Measurements from ENCODE around the gene IL1B. TPM values are rescaled to one million over a fixed set of nuclear protein-coding genes. Genes with fewer than 3 reads are reported as not detected.
"Not testable (repeated sequence)": the region's sequence is repeated elsewhere in the genome, so short reads cannot be mapped to it uniquely, and the experiment has no call there.

Gene IL1B
- total RNA-seq, 6 donors from 2014 or later, result 0.59 to 27.4 (median 9.6) TPM

GRCh38 chr2:112867701-112868631 is 31.4 kb upstream of the IL1B start:
- H3K27me3 ChIP-seq, result no peaks in the 10 kb centered on the region
- 87 to 94% methylated on average over 7 of the region's 7 CpGs for WGBS, 2 donors
- ATAC-seq (ENCODE audit: low FRiP score in 2 of 2), result peak in 1 of 2 donors; percentile 40
- no peak overlapping the region for H3K27ac ChIP-seq
- H3K9me3 ChIP-seq, result no peaks in the 10 kb centered on the region
- TF ChIP-seq, protein P1, sequence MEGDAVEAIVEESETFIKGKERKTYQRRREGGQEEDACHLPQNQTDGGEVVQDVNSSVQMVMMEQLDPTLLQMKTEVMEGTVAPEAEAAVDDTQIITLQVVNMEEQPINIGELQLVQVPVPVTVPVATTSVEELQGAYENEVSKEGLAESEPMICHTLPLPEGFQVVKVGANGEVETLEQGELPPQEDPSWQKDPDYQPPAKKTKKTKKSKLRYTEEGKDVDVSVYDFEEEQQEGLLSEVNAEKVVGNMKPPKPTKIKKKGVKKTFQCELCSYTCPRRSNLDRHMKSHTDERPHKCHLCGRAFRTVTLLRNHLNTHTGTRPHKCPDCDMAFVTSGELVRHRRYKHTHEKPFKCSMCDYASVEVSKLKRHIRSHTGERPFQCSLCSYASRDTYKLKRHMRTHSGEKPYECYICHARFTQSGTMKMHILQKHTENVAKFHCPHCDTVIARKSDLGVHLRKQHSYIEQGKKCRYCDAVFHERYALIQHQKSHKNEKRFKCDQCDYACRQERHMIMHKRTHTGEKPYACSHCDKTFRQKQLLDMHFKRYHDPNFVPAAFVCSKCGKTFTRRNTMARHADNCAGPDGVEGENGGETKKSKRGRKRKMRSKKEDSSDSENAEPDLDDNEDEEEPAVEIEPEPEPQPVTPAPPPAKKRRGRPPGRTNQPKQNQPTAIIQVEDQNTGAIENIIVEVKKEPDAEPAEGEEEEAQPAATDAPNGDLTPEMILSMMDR (IDR thresholded peaks at IDR 0.05), result no peak
- DNase-seq, result no peak
- no peak overlapping the region for H3K4me3 ChIP-seq
- peaks cover 10 to 24% (median 17%) of the 10 kb centered on the region in 4 donors for H3K4me1 ChIP-seq
- no peaks in the 10 kb centered on the region for H3K36me3 ChIP-seq

- H3K36me3 ChIP-seq, result no peaks in the 10 kb centered on the region
- peaks cover 10 to 24% (median 17%) of the 10 kb centered on the region in 4 donors for H3K4me1 ChIP-seq
- no peak overlapping the region for H3K4me3 ChIP-seq
- no peak for DNase-seq
- no peak for ATAC-seq (ENCODE audit: low FRiP score in 2 of 2)
- WGBS, 2 donors, result 85 to 86% methylated on average over 8 of the region's 8 CpGs
- H3K27me3 ChIP-seq, result no peaks in the 10 kb centered on the region
- no peak overlapping the region for H3K27ac ChIP-seq
- no peaks in the 10 kb centered on the region for H3K9me3 ChIP-seq
- TF ChIP-seq, protein P1 (IDR thresholded peaks at IDR 0.05), result no peak
- TF ChIP-seq POLR2A (IDR thresholded peaks at IDR 0.05) (no peak), POLR2AphosphoS5 (IDR thresholded peaks at IDR 0.05) (no peak)
Measured at GRCh38 chr2:112866128-112866835, 29.7 kb upstream of the IL1B start.

GRCh38 chr2:112864072-112864471 is 27.5 kb upstream of the IL1B start:
- H3K36me3 ChIP-seq, result no peaks in the 10 kb centered on the region
- TF ChIP-seq POLR2AphosphoS5 (IDR thresholded peaks at IDR 0.05) (no peak), POLR2A (IDR thresholded peaks at IDR 0.05) (no peak), EP300 (IDR thresholded peaks at IDR 0.05) (no peak)
- TF ChIP-seq, protein P1 (IDR thresholded peaks at IDR 0.05), result no peak
- H3K27ac ChIP-seq, result no peak overlapping the region
- H3K9me3 ChIP-seq, result peaks cover 0 to 6% (median 4%) of the 10 kb centered on the region in 4 donors
- no peaks in the 10 kb centered on the region for H3K27me3 ChIP-seq
- DNase-seq (no peak), ATAC-seq (ENCODE audit: low FRiP score in 2 of 2) (no peak)
- H3K4me3 ChIP-seq, result no peak overlapping the region
- 100% methylated on average over 1 of the region's 1 CpG for WGBS, 2 donors
- peaks cover 1 to 6% (median 4%) of the 10 kb centered on the region in 4 donors for H3K4me1 ChIP-seq

DNA sequence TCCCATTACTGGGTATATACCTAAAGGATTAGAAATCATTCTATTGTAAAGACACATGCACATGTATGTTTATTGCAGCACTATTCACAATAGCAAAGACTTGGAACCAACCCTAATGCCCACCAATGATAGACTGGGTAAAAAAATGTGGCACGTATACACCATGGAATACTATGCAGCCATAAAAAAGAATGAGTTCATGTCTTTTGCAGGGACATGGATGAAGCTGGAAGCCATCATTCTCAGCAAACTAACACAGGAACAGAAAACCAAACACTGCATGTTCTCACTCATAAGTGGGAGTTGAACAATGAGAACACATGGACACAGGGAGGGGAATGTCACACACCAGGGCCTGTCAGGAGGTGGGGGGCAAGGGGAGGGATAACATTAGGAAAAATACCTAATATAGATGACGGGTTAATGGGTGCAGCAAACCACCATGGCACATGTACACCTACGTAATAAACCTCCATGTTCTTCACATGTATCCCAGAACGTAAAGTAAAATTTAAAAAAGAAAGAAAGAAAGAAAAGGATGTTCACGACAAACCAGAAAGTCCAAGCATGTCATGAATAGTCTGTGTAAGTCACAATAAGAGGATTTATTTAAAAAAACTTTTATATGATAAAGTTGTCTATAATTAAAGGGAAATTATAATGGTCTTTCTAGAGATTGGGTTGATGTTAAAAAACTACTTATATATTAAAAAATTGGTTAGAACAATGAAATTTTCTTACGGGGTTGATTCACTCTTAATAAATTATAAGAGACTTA is 23.0 kb upstream of the IL1B start:
- H3K4me1 ChIP-seq; ATAC-seq (ENCODE audit: low FRiP score in 2 of 2); H3K27ac ChIP-seq; H3K36me3 ChIP-seq; H3K27me3 ChIP-seq; H3K9me3 ChIP-seq; DNase-seq; H3K4me3 ChIP-seq: not testable (repeated sequence)
- 82 to 88% methylated on average over 6 of the region's 6 CpGs for WGBS, 2 donors

- DNase-seq (no peak), ATAC-seq (ENCODE audit: low FRiP score in 2 of 2) (no peak)
- WGBS, 2 donors, result 88 to 89% methylated on average over 5 of the region's 5 CpGs
- H3K4me1 ChIP-seq, result no peaks in the 10 kb centered on the region
- H3K4me3 ChIP-seq, result no peak overlapping the region
- no peaks in the 10 kb centered on the region for H3K9me3 ChIP-seq
- H3K27me3 ChIP-seq, result no peaks in the 10 kb centered on the region
- no peaks in the 10 kb centered on the region for H3K36me3 ChIP-seq
- TF ChIP-seq POLR2AphosphoS5 (IDR thresholded peaks at IDR 0.05) (no peak), POLR2A (IDR thresholded peaks at IDR 0.05) (no peak), EP300 (IDR thresholded peaks at IDR 0.05) (no peak)
- TF ChIP-seq, protein P1 (IDR thresholded peaks at IDR 0.05), result no peak
- H3K27ac ChIP-seq, result no peak overlapping the region
Measured at GRCh38 chr2:112850588-112850987, 14.0 kb upstream of the IL1B start.

Data from upper lobe of left lung (tissue), 6 donors.